HG03066 (cell line): ENCODE data around the gene MRPL21.
A peak's percentile ranks its signal among the peaks of the same experiment; 100 is the strongest.
"Not testable (repeated sequence)": the region's sequence is repeated elsewhere in the genome, so short reads cannot be mapped to it uniquely, and the experiment has no call there.

Source experiments
- ATAC-seq: cut with Tn5 transposase; IDR thresholded peaks from one replicate; pipeline ENCODE4 v1.9.1; 2021; ENCODE audit warnings: low read depth; ENCODE audit not compliant: unreplicated experiment

The MRPL21 gene

GRCh38 chr11:68914761-68915160, 11.1 kb upstream of the MRPL21 start:
- ATAC-seq, result no peak

DNA sequence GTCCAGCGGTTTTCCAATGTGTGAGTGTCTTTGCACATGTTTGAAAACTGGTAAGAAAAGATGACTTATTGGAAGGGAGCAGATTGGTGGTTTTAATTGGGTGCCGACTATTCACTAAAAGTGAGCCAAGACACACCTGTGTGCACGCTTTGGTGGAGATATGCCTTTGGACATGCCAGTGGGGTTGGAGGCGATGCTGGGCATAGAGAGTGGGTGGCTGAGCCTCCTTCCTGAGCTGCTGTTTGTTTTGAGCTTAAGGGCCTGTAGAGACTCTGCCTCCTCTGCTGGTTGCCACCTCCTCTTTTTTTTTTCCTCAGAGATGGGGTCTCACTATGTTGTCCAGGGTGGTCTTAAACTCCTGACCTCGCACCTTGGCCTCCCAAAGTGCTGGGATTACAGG, 9.6 kb upstream of the MRPL21 start:
- ATAC-seq, result no peak

DNA sequence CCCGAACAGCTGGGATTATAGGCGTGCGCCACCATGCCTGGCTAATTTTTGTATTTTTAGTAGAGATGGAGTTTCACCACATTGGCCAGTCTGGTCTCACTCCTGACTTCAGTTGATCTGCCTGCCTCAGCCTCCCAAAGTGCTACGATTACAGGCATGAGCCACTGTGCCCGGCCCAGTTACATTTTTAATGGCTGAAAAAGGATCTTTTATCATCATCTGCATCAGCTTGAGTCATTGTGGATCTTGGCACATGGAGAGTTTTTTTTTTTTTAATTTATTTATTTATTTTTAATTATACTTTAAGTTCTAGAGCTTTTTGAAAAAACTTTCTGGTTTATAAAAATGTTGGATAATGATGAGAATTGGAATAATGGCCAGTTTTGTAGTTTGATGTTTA, 8.6 kb upstream of the MRPL21 start:
- ATAC-seq, result no peak

- no peak for ATAC-seq
Measured at GRCh38 chr11:68911731-68912130, 8.1 kb upstream of the MRPL21 start.

GRCh38 chr11:68910965-68911364, 7.3 kb upstream of the MRPL21 start:
- ATAC-seq, result no peak

GRCh38 chr11:68908273-68908672, 4.6 kb upstream of the MRPL21 start:
- no peak for ATAC-seq

- ATAC-seq, result no peak
Measured at GRCh38 chr11:68905421-68906360, 2.1 kb upstream of the MRPL21 start.

DNA sequence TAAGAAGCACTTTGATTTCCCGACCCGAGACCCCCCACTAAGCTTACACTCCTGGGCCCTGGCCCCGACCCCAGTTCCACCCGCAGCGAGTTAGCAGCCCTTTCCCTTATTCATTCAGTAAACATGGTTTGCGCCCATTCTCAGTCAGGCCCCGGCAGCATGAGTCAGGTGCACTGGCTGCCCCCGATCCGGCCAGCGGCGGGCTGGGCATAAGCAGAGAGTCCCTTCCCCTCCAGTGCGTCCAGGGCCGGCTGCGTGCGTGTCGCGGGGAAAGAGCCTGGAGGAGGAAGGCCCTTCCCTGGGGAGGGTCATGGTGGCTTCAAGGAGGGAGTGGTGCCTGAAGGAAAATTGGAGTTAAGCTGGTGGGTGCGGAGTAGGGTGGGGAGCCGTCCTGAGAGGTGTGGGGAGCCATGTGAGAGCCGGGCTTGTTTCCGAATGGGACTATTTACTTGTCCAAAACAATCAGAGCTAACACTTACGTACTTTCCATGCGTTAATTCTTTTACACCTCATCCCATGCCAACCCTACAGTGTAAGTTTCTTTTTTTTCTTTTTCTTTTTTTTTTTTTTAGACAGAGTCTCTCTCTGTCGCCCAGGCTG, 716 bp upstream of the MRPL21 start:
- ATAC-seq, result peak; percentile 24

DNA sequence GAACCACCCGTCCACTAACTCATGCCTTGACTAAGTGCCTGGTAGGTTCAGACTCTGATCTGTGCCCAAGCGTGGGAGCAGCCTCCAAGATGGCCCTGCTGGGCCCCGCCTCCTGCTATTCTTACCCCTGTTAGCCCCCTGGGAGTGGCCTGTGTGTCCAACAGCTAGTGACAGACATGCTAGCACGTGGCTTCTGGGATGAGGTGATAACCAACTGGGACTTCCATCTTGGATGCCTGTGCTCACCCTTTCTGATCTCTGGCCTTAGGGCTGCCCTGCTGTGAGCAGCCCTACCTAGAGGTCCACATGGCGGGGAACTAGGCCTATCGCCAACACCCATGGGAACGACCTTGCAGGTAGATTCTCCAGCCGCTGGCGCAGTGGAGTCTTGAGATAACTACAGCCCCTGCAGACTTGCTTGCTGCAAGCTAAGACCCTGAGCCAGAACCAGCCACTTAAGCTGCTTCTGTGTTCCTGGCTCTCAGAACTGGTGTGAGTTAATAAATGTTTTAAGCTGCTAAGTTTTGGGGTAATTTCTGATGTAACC, 2.7 kb downstream of the MRPL21 start:
- ATAC-seq, result no peak

GRCh38 chr11:68897441-68897840, 6.2 kb downstream of the MRPL21 start:
- ATAC-seq, result no peak

- no peak for ATAC-seq
Measured at GRCh38 chr11:68896171-68896959, 7.3 kb downstream of the MRPL21 start.

GRCh38 chr11:68893282-68893681, 10.3 kb downstream of the MRPL21 start:
- ATAC-seq, result no peak

- no peak for ATAC-seq
Measured at GRCh38 chr11:68892576-68892975, 11.1 kb downstream of the MRPL21 start.

DNA sequence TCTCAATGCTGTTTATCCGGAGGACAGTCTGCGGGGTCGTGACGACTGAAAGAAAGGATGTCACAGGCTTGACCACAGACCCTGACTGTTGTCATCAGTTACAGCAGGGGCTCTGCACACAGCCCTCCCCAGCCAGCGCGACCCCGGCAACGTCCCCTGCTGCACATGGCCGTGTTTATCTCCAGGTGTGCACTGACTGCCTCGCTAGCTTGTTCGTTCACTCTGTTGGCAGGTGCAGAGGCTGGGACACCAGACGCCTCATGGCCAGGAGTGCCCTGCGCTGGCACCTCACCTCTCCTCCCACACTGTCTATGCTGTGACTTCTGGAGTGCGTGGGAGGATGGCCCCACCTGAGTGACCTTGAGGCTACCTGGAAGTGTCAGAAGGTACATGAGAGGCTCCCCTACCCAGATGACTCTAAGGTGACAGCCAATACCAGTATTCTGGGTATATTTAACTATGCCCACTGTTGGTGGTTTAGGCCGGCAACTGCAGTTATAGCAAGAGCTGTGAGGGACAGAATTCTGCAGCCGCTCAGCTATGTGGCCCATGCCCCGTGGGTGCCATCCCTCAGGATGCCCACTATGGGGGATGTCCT, 12.2 kb downstream of the MRPL21 start:
- no peak for ATAC-seq

- ATAC-seq, result no peak
Measured at GRCh38 chr11:68890490-68891231, 13.0 kb downstream of the MRPL21 start.

DNA sequence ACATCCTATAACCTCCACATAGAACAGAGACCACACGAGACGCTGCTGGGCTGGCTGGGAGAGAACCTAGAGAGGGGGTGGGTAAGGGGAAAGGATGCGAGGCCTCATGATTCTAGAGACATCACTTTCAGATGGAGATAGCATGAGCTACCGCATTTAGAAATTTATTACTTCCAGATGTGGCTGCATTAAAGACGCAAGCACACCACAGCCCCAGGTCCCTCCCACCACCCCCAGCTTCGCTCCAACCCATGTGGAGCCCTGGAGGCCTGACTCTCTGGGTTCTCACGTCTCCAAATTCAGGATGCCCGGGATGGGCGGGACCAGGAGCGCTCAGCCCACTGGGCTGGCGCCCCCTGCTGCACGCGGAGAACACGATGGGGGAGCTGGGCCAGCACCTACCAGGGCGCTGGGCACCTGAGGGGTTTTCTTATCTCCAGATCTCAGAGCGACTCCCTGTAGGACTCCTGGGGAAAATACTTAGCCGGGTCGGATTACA, 13.6 kb downstream of the MRPL21 start:
- no peak for ATAC-seq

- ATAC-seq, result not testable (repeated sequence)
Measured at GRCh38 chr11:68884827-68885226, 18.8 kb downstream of the MRPL21 start.

GRCh38 chr11:68882391-68882790, 21.2 kb downstream of the MRPL21 start:
- ATAC-seq, result no peak

DNA sequence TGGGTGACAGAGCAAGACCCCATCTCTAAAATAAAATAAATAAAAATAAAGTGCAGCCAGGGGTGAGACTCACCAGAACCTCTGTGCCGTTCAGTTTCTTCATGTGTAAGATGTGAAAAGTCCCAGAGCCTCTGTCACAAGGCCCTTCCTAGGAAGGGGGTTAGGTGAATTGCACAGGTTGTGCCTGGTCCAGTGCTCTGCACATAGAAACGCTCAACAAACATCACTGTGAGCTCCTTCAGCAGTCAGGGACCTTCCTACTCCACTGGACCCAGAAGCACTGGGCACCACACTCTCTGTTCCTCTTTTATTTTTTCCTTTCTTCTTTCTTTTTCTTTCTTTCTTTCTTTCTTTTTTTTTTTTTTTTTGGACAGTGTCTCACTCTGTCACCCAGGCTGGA, 22.3 kb downstream of the MRPL21 start:
- no peak for ATAC-seq

GRCh38 chr11:68880851-68881250, 22.8 kb downstream of the MRPL21 start:
- ATAC-seq, result no peak
